Measurements from ENCODE around the gene RBM23. TPM values are rescaled to one million over a fixed set of nuclear protein-coding genes. Genes with fewer than 3 reads are reported as not detected.
A peak's percentile ranks its signal among the peaks of the same experiment; 100 is the strongest.
"Not testable (repeated sequence)": the region's sequence is repeated elsewhere in the genome, so short reads cannot be mapped to it uniquely, and the experiment has no call there.

The RBM23 gene
- total RNA-seq, 1 experiment from 2014 or later: 79.1 TPM

- Histone ChIP-seq H3K36me3 (ENCODE audit: insufficient read depth, low read length) (peaks cover 44% of the 10 kb centered on the region), H2AFZ (ENCODE audit: low read length) (no peak overlapping the region), H3K4me2 (ENCODE audit: low read depth, low read length, poor library complexity, severe bottlenecking) (peak overlapping the region; percentile 95), H3K9me2 (replicated peaks; ENCODE audit: insufficient read depth, low read length) (no peaks in the 10 kb centered on the region), H3K9ac (ENCODE audit: low read length) (no peak overlapping the region), H3K4me3 (ENCODE audit: low read length) (no peak overlapping the region), H3K27me3 (ENCODE audit: low read length) (no peaks in the 10 kb centered on the region), H3K79me2 (ENCODE audit: low read length) (peaks cover 36% of the 10 kb centered on the region), H4K20me1 (ENCODE audit: insufficient read depth, low read depth, low read length) (no peaks in the 10 kb centered on the region), H3K27ac (ENCODE audit: low read length) (no peak overlapping the region), H3K9me3 (ENCODE audit: low read length) (no peaks in the 10 kb centered on the region), H3K4me1 (ENCODE audit: low read length) (peaks cover 43% of the 10 kb centered on the region)
- DNase-seq: no peak
These were observed 6.6 kb upstream of the RBM23 start for GRCh38 chr14:22925513-22925912.

GRCh38 chr14:22923746-22924145 is 4.8 kb upstream of the RBM23 start:
- no peak for DNase-seq
- Histone ChIP-seq H3K9me2 (replicated peaks; ENCODE audit: insufficient read depth, low read length) (no peaks in the 10 kb centered on the region), H3K79me2 (ENCODE audit: low read length) (peaks cover 32% of the 10 kb centered on the region), H2AFZ (ENCODE audit: low read length) (no peak overlapping the region), H3K4me3 (ENCODE audit: low read length) (no peak overlapping the region), H3K27me3 (ENCODE audit: low read length) (no peaks in the 10 kb centered on the region), H3K36me3 (ENCODE audit: insufficient read depth, low read length) (peaks cover 46% of the 10 kb centered on the region), H3K9me3 (ENCODE audit: low read length) (no peaks in the 10 kb centered on the region), H3K9ac (ENCODE audit: low read length) (no peak overlapping the region), H3K4me2 (ENCODE audit: low read depth, low read length, poor library complexity, severe bottlenecking) (no peak overlapping the region), H3K27ac (ENCODE audit: low read length) (no peak overlapping the region), H3K4me1 (ENCODE audit: low read length) (peaks cover 48% of the 10 kb centered on the region), H4K20me1 (ENCODE audit: insufficient read depth, low read depth, low read length) (no peaks in the 10 kb centered on the region)

GRCh38 chr14:22922294-22922693 is 3.3 kb upstream of the RBM23 start:
- peaks cover 44% of the 10 kb centered on the region for H3K36me3 ChIP-seq (ENCODE audit: insufficient read depth, low read length)
- H3K4me2 ChIP-seq (ENCODE audit: low read depth, low read length, poor library complexity, severe bottlenecking): no peak overlapping the region
- no peak overlapping the region for H3K27ac ChIP-seq (ENCODE audit: low read length)

GRCh38 chr14:22920697-22921096 is 1.7 kb upstream of the RBM23 start:
- H3K4me2 ChIP-seq (ENCODE audit: low read depth, low read length, poor library complexity, severe bottlenecking): peak overlapping the region; percentile 80
- no peak overlapping the region for H3K4me3 ChIP-seq (ENCODE audit: low read length)
- no peaks in the 10 kb centered on the region for H3K9me3 ChIP-seq (ENCODE audit: low read length)
- no peaks in the 10 kb centered on the region for H3K9me2 ChIP-seq (replicated peaks; ENCODE audit: insufficient read depth, low read length)
- H3K27me3 ChIP-seq (ENCODE audit: low read length): no peaks in the 10 kb centered on the region
- peaks cover 32% of the 10 kb centered on the region for H3K4me1 ChIP-seq (ENCODE audit: low read length)
- H3K27ac ChIP-seq (ENCODE audit: low read length): peak overlapping the region; percentile 82; the same call in 1 of the 2 replicates
- no peak overlapping the region for H2AFZ ChIP-seq (ENCODE audit: low read length)
- no peaks in the 10 kb centered on the region for H4K20me1 ChIP-seq (ENCODE audit: insufficient read depth, low read depth, low read length)
- DNase-seq: no peak
- 0 out of 2 replicates have a peak overlapping the region, but pooled peaks have one; percentile 67 for H3K9ac ChIP-seq (ENCODE audit: low read length)
- peaks cover 30% of the 10 kb centered on the region for H3K36me3 ChIP-seq (ENCODE audit: insufficient read depth, low read length)
- peaks cover 30% of the 10 kb centered on the region for H3K79me2 ChIP-seq (ENCODE audit: low read length)

More at GRCh38 chr14:22922294-22922693, 3.3 kb upstream of the RBM23 start:
- no peak overlapping the region for H2AFZ ChIP-seq (ENCODE audit: low read length)
- no peak overlapping the region for H3K4me3 ChIP-seq (ENCODE audit: low read length)
- H3K27me3 ChIP-seq (ENCODE audit: low read length): no peaks in the 10 kb centered on the region
- no peaks in the 10 kb centered on the region for H3K9me2 ChIP-seq (replicated peaks; ENCODE audit: insufficient read depth, low read length)
- peaks cover 44% of the 10 kb centered on the region for H3K4me1 ChIP-seq (ENCODE audit: low read length)
- H3K9ac ChIP-seq (ENCODE audit: low read length): no peak overlapping the region
- H4K20me1 ChIP-seq (ENCODE audit: insufficient read depth, low read depth, low read length): no peaks in the 10 kb centered on the region
- no peak for DNase-seq
- peaks cover 30% of the 10 kb centered on the region for H3K79me2 ChIP-seq (ENCODE audit: low read length)
- no peaks in the 10 kb centered on the region for H3K9me3 ChIP-seq (ENCODE audit: low read length)

- Histone ChIP-seq H3K9me3 (ENCODE audit: low read length) (no peaks in the 10 kb centered on the region), H3K9ac (ENCODE audit: low read length) (peak overlapping the region; percentile 67), H3K27me3 (ENCODE audit: low read length) (no peaks in the 10 kb centered on the region), H3K36me3 (ENCODE audit: insufficient read depth, low read length) (peaks cover 22% of the 10 kb centered on the region), H3K79me2 (ENCODE audit: low read length) (peaks cover 40% of the 10 kb centered on the region), H3K9me2 (replicated peaks; ENCODE audit: insufficient read depth, low read length) (no peaks in the 10 kb centered on the region), H3K4me3 (ENCODE audit: low read length) (peak overlapping the region; percentile 62), H3K4me1 (ENCODE audit: low read length) (peaks cover 30% of the 10 kb centered on the region), H3K27ac (ENCODE audit: low read length) (peak overlapping the region; percentile 82), H3K4me2 (ENCODE audit: low read depth, low read length, poor library complexity, severe bottlenecking) (peak overlapping the region; percentile 80), H2AFZ (ENCODE audit: low read length) (0 out of 2 replicates have a peak overlapping the region, but pooled peaks have one; percentile 22), H4K20me1 (ENCODE audit: insufficient read depth, low read depth, low read length) (no peaks in the 10 kb centered on the region)
- no peak for DNase-seq
These were observed 612 bp upstream of the RBM23 start for GRCh38 chr14:22919601-22919921.

- Histone ChIP-seq H3K4me1 (ENCODE audit: low read length) (peaks cover 27% of the 10 kb centered on the region), H3K9ac (ENCODE audit: low read length) (no peak overlapping the region), H3K9me3 (ENCODE audit: low read length) (no peaks in the 10 kb centered on the region), H3K27ac (ENCODE audit: low read length) (no peak overlapping the region), H3K27me3 (ENCODE audit: low read length) (no peaks in the 10 kb centered on the region), H3K79me2 (ENCODE audit: low read length) (peaks cover 66% of the 10 kb centered on the region), H4K20me1 (ENCODE audit: insufficient read depth, low read depth, low read length) (no peaks in the 10 kb centered on the region), H3K9me2 (replicated peaks; ENCODE audit: insufficient read depth, low read length) (no peaks in the 10 kb centered on the region), H2AFZ (ENCODE audit: low read length) (no peak overlapping the region), H3K36me3 (ENCODE audit: insufficient read depth, low read length) (peaks cover 6% of the 10 kb centered on the region), H3K4me3 (ENCODE audit: low read length) (no peak overlapping the region), H3K4me2 (ENCODE audit: low read depth, low read length, poor library complexity, severe bottlenecking) (no peak overlapping the region)
- DNase-seq: no peak
These were observed 2.9 kb downstream of the RBM23 start for GRCh38 chr14:22915886-22916521.

- H3K9me3 ChIP-seq (ENCODE audit: low read length); H3K36me3 ChIP-seq (ENCODE audit: insufficient read depth, low read length); H3K4me3 ChIP-seq (ENCODE audit: low read length); H3K9me2 ChIP-seq (replicated peaks; ENCODE audit: insufficient read depth, low read length); H4K20me1 ChIP-seq (ENCODE audit: insufficient read depth, low read depth, low read length); H3K27me3 ChIP-seq (ENCODE audit: low read length); H3K4me2 ChIP-seq (ENCODE audit: low read depth, low read length, poor library complexity, severe bottlenecking); H3K27ac ChIP-seq (ENCODE audit: low read length); H2AFZ ChIP-seq (ENCODE audit: low read length); H3K9ac ChIP-seq (ENCODE audit: low read length); DNase-seq: not testable (repeated sequence)
- Histone ChIP-seq H3K4me1 (ENCODE audit: low read length) (peaks cover 15% of the 10 kb centered on the region), H3K79me2 (ENCODE audit: low read length) (peaks cover 69% of the 10 kb centered on the region)
These were observed 4.1 kb downstream of the RBM23 start for GRCh38 chr14:22914836-22915235.

GRCh38 chr14:22910916-22911315 is 8.0 kb downstream of the RBM23 start:
- H3K4me3 ChIP-seq (ENCODE audit: low read length): no peak overlapping the region
- no peaks in the 10 kb centered on the region for H3K4me1 ChIP-seq (ENCODE audit: low read length)
- no peak overlapping the region for H2AFZ ChIP-seq (ENCODE audit: low read length)
- peaks cover 31% of the 10 kb centered on the region for H3K36me3 ChIP-seq (ENCODE audit: insufficient read depth, low read length)
- no peaks in the 10 kb centered on the region for H3K27me3 ChIP-seq (ENCODE audit: low read length)
- H3K4me2 ChIP-seq (ENCODE audit: low read depth, low read length, poor library complexity, severe bottlenecking): no peak overlapping the region
- H3K9ac ChIP-seq (ENCODE audit: low read length): no peak overlapping the region
- no peak overlapping the region for H3K27ac ChIP-seq (ENCODE audit: low read length)
- DNase-seq: no peak
- H3K9me3 ChIP-seq (ENCODE audit: low read length): no peaks in the 10 kb centered on the region
- H3K9me2 ChIP-seq (replicated peaks; ENCODE audit: insufficient read depth, low read length): no peaks in the 10 kb centered on the region
- H4K20me1 ChIP-seq (ENCODE audit: insufficient read depth, low read depth, low read length): no peaks in the 10 kb centered on the region
- peaks cover 48% of the 10 kb centered on the region for H3K79me2 ChIP-seq (ENCODE audit: low read length)
